K562 (cell line): ENCODE results near the gene RNF112. TPM values are rescaled to one million over a fixed set of nuclear protein-coding genes. Genes with fewer than 3 reads are reported as not detected.

Experiments
- ATAC-seq: fragments of 200-7000 bp; cut with Tn5 transposase; 3 replicates; pipeline ENCODE4 v1.9.1; 2020; ENCODE audit warnings: moderate library complexity
- BruUV-seq: library from RNA; stranded (reverse); fragments of 400-500 nt; replicated peaks from 2 replicates; lab custom pipeline; 2021; lab: Mats Ljungman, UMichigan
- CTCF ChIA-PET: fragments of 300-600 bp; formaldehyde crosslinking; extraction: SDS; loops from one replicate; lab custom pipeline; 2021; ENCODE audit warnings: low intra/inter-chr PET ratio; lab: Yijun Ruan, JAX
- POLR2A ChIA-PET: fragments of 300-600, 350-650 bp; sonication (Branson Sonifier 250); formaldehyde crosslinking; extraction: SDS; loops from one replicate; lab custom pipeline; 2021; ENCODE audit warnings: antibody characterized with exemption, inconsistent platforms; lab: Yijun Ruan, JAX
- DNase-seq, 4 experiments: peaks; one replicate each; pipeline versions ENCODE4 v3.0.0 to v3.0.0-alpha.2; 2011 to 2018; ENCODE audit warnings: low spot score in 3 of 4, mixed read lengths in 3 of 4; ENCODE audit errors: extremely low read depth in 1 of 4
- FAIRE-seq: peaks from 2 replicates; lab custom pipeline; 2011; peaks lifted over from hg19 to GRCh38; lab: Jason Lieb, UNC
- H2AFZ ChIP-seq: 2 replicates; pipeline ENCODE4 v1.6.0; 2011; ENCODE audit warnings: low read depth, low read length, control low read depth, inconsistent platforms
- H3K27ac ChIP-seq: fragments of 200-600 bp; 3 replicates; pipeline ENCODE4 v1.8.0; 2011; ENCODE audit warnings: low read depth, mild to moderate bottlenecking, control low read depth, inconsistent platforms, low read length, moderate library complexity, mixed read lengths; ENCODE audit errors: extremely low read depth
- H3K27me3 ChIP-seq, 2 experiments: fragments of 300-600 bp in 1 of 2; 2 replicates in 1 of 2; 3 replicates in 1 of 2; pipeline versions ENCODE4 v1.6.0 to v1.8.0; 2011; ENCODE audit warnings: inconsistent platforms in 2 of 2, low read length in 2 of 2, mild to moderate bottlenecking in 1 of 2, mixed read lengths in 1 of 2, moderate library complexity in 1 of 2; ENCODE audit not compliant: control insufficient read depth in 2 of 2, insufficient read depth in 2 of 2
- H3K36me3 ChIP-seq: fragments of 300-600 bp; 3 replicates; pipeline ENCODE4 v1.8.0; 2011; ENCODE audit warnings: mild to moderate bottlenecking, low read length, inconsistent platforms; ENCODE audit not compliant: control insufficient read depth, insufficient read depth
- H3K4me1 ChIP-seq, 2 experiments: fragments of 200-600 bp in 1 of 2; replicated peaks in 1 of 2; 2 replicates in 1 of 2; 3 replicates in 1 of 2; pipeline versions ENCODE4 v1.5.1 to v1.8.0; 2011; ENCODE audit warnings: inconsistent platforms in 2 of 2, low read length in 2 of 2, mild to moderate bottlenecking in 1 of 2, mixed read lengths in 1 of 2, moderate library complexity in 1 of 2; ENCODE audit not compliant: control insufficient read depth in 2 of 2, insufficient read depth in 2 of 2
- H3K4me2 ChIP-seq: 2 replicates; pipeline ENCODE4 v1.6.1; 2011; ENCODE audit warnings: low read length, control low read depth, inconsistent platforms, mixed read lengths; ENCODE audit not compliant: insufficient read depth
- H3K4me3 ChIP-seq: fragments of 200-600 bp; sonication (generic), shearing (Covaris generic); 2 replicates; pipeline ENCODE4 v1.5.1; 2016; ENCODE audit warnings: control low read depth, inconsistent platforms
- H3K79me2 ChIP-seq: fragments of 200-600 bp; 3 replicates; pipeline ENCODE4 v1.8.0; 2011; ENCODE audit warnings: low read length, inconsistent platforms; ENCODE audit not compliant: control insufficient read depth, insufficient read depth
- H3K9ac ChIP-seq, 2 experiments: 2 replicates each; pipeline versions ENCODE4 v1.6.0 to v1.6.1; 2011; ENCODE audit warnings: low read depth in 2 of 2, low read length in 2 of 2, control low read depth in 1 of 2, inconsistent platforms in 1 of 2, mild to moderate bottlenecking in 1 of 2, mixed read lengths in 1 of 2; ENCODE audit not compliant: insufficient read depth in 1 of 2
- H3K9me1 ChIP-seq: one replicate; pipeline ENCODE4 v1.6.0; 2011; ENCODE audit warnings: inconsistent platforms, mild to moderate bottlenecking, low read length, moderate library complexity; ENCODE audit not compliant: control insufficient read depth, insufficient read depth
- H3K9me3 ChIP-seq: replicated peaks from 2 replicates; pipeline ENCODE4 v1.5.1; 2011; ENCODE audit warnings: low read depth, low read length, inconsistent platforms; ENCODE audit not compliant: control insufficient read depth, insufficient read depth
- H4K20me1 ChIP-seq: replicated peaks from 2 replicates; pipeline ENCODE4 v1.6.1; 2011; ENCODE audit warnings: low read length, inconsistent platforms, mixed read lengths; ENCODE audit not compliant: control insufficient read depth, insufficient read depth
- CC2D1A ChIP-seq: fragments of 450-650 bp; IDR thresholded peaks from 2 replicates; pipeline ENCODE4 v1.6.1; 2017; ENCODE audit warnings: mild to moderate bottlenecking
- CGGBP1 ChIP-seq: fragments of 250-450 bp; sonication (Bioruptor Pico); IDR thresholded peaks from 2 replicates; pipeline ENCODE4 v1.9.0; 2021; ENCODE audit warnings: mild to moderate bottlenecking
- DACH1 ChIP-seq: fragments of 450-650 bp; IDR thresholded peaks from 2 replicates; pipeline ENCODE4 v1.6.1; 2018; ENCODE audit not compliant: partially characterized antibody
- KAT7 ChIP-seq: sonication (generic); formaldehyde crosslinking; IDR thresholded peaks from 2 replicates; pipeline ENCODE4 v1.8.0; 2022; ENCODE audit warnings: missing genetic modification reagents, mild to moderate bottlenecking, borderline replicate concordance
- KHSRP ChIP-seq: fragments of 450-650 bp; IDR thresholded peaks from 2 replicates; pipeline ENCODE4 v1.6.1; 2017
- LARP7 ChIP-seq: fragments of 450-650 bp; IDR thresholded peaks from 2 replicates; pipeline ENCODE4 v1.6.1; 2016
- POLR2AphosphoS2 ChIP-seq: IDR thresholded peaks from 2 replicates; pipeline ENCODE4 v1.6.1; 2012; ENCODE audit warnings: low read length, improper control_type of control experiment
- TRIM24 ChIP-seq, 2 experiments: fragments of 450-650 bp; IDR thresholded peaks; 2 replicates each; pipeline ENCODE4 v1.6.1; 2016
- USF1 ChIP-seq: sonication (generic); formaldehyde crosslinking; IDR thresholded peaks from 2 replicates; pipeline ENCODE4 v1.9.0; 2022; ENCODE audit warnings: mild to moderate bottlenecking, missing genetic modification reagents
- ZNF407 ChIP-seq: fragments of 450-650 bp; IDR thresholded peaks from 2 replicates; pipeline ENCODE4 v1.6.1; 2016; ENCODE audit warnings: low read depth
- ZNF41 ChIP-seq: fragments of 250-450 bp; sonication (Bioruptor Pico); conservative IDR thresholded peaks from 2 replicates; pipeline ENCODE4 v1.4.0; 2020; ENCODE audit warnings: mild to moderate bottlenecking
- ZNF511 ChIP-seq: sonication (generic); formaldehyde crosslinking; IDR thresholded peaks from 2 replicates; pipeline ENCODE4 v1.8.0; 2022; ENCODE audit warnings: mild to moderate bottlenecking, missing genetic modification reagents
- WGBS: fragments of 100-300 bp; shearing (Covaris generic); methylation state at CpG from one replicate; pipeline ENCODE4 v1.1.6; 2016; ENCODE audit warnings: low coverage, mixed read lengths; ENCODE audit not compliant: insufficient coverage; ENCODE audit errors: missing lambda C conversion rate; 5-methylcytosine and 5-hydroxymethylcytosine counted together
- in situ Hi-C: fragments of 300-500 bp; cut with MboI; formaldehyde crosslinking; loops from 4 replicates; pipeline ENCODE4 v1.15.0; 2018; ENCODE audit warnings: inconsistent platforms, mixed read lengths
- intact Hi-C: fragments of 100-400 bp; cut with micrococcal nuclease; formaldehyde crosslinking; loops from 2 replicates; pipeline ENCODE4 v1.14.2; 2022
- polyA plus RNA-seq, 8 experiments: library from polyadenylated mRNA; depleted of rRNA in 4 of 8; stranded (reverse) in 5 of 8; unstranded in 3 of 8; fragments of >200 nt; fragmentation: Nextera tagmentation in 2 of 8; fragmentation: Illumina TruSeq in 1 of 8; extraction: Ambion mirVana in 2 of 8; extraction: Trizol in 1 of 8; gene quantifications; 2 replicates each; pipeline versions ENCODE4 v1.2.1 to v1.2.3, GENCODE V29; 2011 to 2014; ENCODE audit warnings: inconsistent platforms in 1 of 8, missing spikeins in 1 of 8
- total RNA-seq, 7 experiments: library from RNA; depleted of rRNA in 6 of 7; stranded (reverse); fragments of >200 nt in 6 of 7; fragmentation: Illumina TruSeq in 2 of 7; extraction: Trizol in 2 of 7; gene quantifications; 2 replicates each; pipeline versions ENCODE4 v1.2.1 to v1.2.3, GENCODE V29; 2011 to 2021; ENCODE audit warnings: low replicate concordance in 1 of 7

Gene RNF112
- total and polyA plus RNA-seq, 9 of the 15 experiments (the other 6 are each of a cell fraction or from before 2014, with no cell fraction given), result 0.05 TPM; not detected in 8

- no peak for TF ChIP-seq DACH1
- no peak for TF ChIP-seq KAT7 (CRISPR knock-in tag)
- no peak for TF ChIP-seq LARP7
- no peak for TF ChIP-seq CGGBP1 (CRISPR knock-in tag)
- TF ChIP-seq ZNF41 (CRISPR knock-in tag), result no peak
- TF ChIP-seq TRIM24 (IDR thresholded peaks at IDR 0.05), result no peak
- no peak for TF ChIP-seq KHSRP
- no peak for TF ChIP-seq ZNF511 (CRISPR knock-in tag)
- no peak for TF ChIP-seq USF1 (CRISPR knock-in tag)
- TF ChIP-seq POLR2AphosphoS2, result no peak
- no peak for TF ChIP-seq CC2D1A
- TF ChIP-seq ZNF407, result no peak
- TF ChIP-seq, all 486 proteins: peak for 0
- ATAC-seq (no peak), FAIRE-seq (no peak), DNase-seq (no peak)
- H3K36me3 ChIP-seq, result no peaks in the 10 kb centered on the region
- no peaks in the 10 kb centered on the region for H3K9me1 ChIP-seq
- H3K4me2 ChIP-seq, result no peak overlapping the region
- POLR2A ChIA-PET, result no interaction called here
- H3K4me3 ChIP-seq, result no peak overlapping the region
- no peaks in the 10 kb centered on the region; a peak in 1 of 5 replicates for H3K27me3 ChIP-seq
- no peaks in the 10 kb centered on the region; a peak in 1 of 5 replicates for H3K4me1 ChIP-seq
- 0% methylated on average over 1 of the region's 1 CpG for WGBS
- H3K79me2 ChIP-seq, result no peaks in the 10 kb centered on the region
- CTCF ChIA-PET, result no interaction called here
- in situ Hi-C loops, result no loop called here
- no TSS peak for BruUV-seq
- no peak overlapping the region for H3K9ac ChIP-seq
- H2AFZ ChIP-seq, result no peak overlapping the region
- no peaks in the 10 kb centered on the region for H4K20me1 ChIP-seq
- H3K27ac ChIP-seq, result no peak overlapping the region
- H3K9me3 ChIP-seq, result no peaks in the 10 kb centered on the region
- intact Hi-C loops, result no loop called here
Measured at GRCh38 chr17:19440421-19440820, 29.4 kb downstream of the RNF112 start.
